ENCODE data around the gene FTL. TPM values are rescaled to one million over a fixed set of nuclear protein-coding genes. Genes with fewer than 3 reads are reported as not detected.

The FTL gene
- total RNA-seq, 1 donor from 2014 or later = 662 TPM

DNA sequence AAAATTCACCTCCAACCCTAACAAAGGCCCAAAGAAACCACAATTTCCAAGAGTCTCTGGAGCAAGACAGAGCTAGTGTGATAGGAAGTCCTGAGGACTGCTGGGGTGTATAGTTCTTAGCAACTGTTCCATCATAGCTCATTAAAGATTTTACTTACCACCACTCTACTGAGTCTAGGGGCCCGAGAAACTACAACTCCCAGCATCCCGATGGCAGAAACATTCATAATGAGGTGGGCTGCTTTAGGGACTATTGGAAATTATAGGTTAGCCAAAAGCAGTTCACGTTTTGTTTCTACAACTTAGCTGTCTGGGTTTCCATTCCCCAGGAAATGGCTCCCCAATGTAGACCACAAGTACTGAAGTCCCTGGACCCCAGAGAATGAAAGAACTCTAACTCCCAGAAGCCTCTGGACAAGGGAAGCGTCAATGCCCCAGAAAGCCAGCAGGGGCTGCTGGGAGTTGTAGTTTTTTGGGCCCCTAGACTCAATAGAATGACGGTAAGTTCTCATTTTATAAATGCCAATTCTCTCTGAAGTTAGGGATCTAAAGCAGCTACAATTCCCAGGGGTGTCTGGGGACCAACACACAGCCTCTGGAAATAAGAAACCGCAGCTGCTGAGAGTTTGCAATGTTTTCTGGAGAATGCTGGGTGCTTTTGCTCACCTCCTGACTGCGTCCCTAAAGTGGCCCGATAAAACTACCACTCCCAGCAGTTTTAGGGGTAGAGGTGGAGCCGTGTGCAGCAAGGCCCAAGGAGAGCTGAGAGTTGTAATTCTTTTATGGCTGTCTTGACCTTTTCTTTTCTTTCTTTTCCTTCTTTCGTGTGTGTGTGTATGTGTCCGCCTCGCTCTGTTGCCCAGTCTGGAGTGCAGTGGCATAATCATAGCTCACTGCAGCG lies 11.1 kb downstream of the FTL start:
- H3K27ac Mint-ChIP-seq = no peak overlapping the region
- no peaks in the 10 kb centered on the region for H3K27me3 Mint-ChIP-seq (ENCODE audit: insufficient read depth)
- H3K36me3 Mint-ChIP-seq (ENCODE audit: low read depth) = peaks cover 23% of the 10 kb centered on the region
- H3K9me3 Mint-ChIP-seq = no peaks in the 10 kb centered on the region
- intact Hi-C loops (cut with micrococcal nuclease) = no loop called here
- DNase-seq (ENCODE audit: low spot score) = no peak
- no peak overlapping the region for H3K4me3 Mint-ChIP-seq
- peaks cover 11% of the 10 kb centered on the region for H3K4me1 Mint-ChIP-seq (ENCODE audit: low read depth)

- peaks cover 28% of the 10 kb centered on the region for H3K36me3 Mint-ChIP-seq (ENCODE audit: low read depth)
- H3K27me3 Mint-ChIP-seq (ENCODE audit: insufficient read depth) = no peaks in the 10 kb centered on the region
- H3K4me3 Mint-ChIP-seq = no peak overlapping the region
- intact Hi-C loops (cut with micrococcal nuclease) = no loop called here
- H3K9me3 Mint-ChIP-seq = no peaks in the 10 kb centered on the region
- no peak overlapping the region for H3K27ac Mint-ChIP-seq
- DNase-seq (ENCODE audit: low spot score) = no peak
- H3K4me1 Mint-ChIP-seq (ENCODE audit: low read depth) = peaks cover 9% of the 10 kb centered on the region
Measured at GRCh38 chr19:48977061-48977460, 12.0 kb downstream of the FTL start.

- Mint-ChIP-seq H3K36me3 (ENCODE audit: low read depth) (peaks cover 26% of the 10 kb centered on the region), H3K27me3 (ENCODE audit: insufficient read depth) (no peaks in the 10 kb centered on the region), H3K9me3 (no peaks in the 10 kb centered on the region), H3K27ac (no peak overlapping the region), H3K4me3 (no peak overlapping the region), H3K4me1 (ENCODE audit: low read depth) (peaks cover 4% of the 10 kb centered on the region)
- intact Hi-C loops (cut with micrococcal nuclease) = no loop called here
- no peak for DNase-seq (ENCODE audit: low spot score)
Measured at GRCh38 chr19:48982280-48982679, 17.2 kb downstream of the FTL start.

- DNase-seq (ENCODE audit: low spot score) = no peak
- H3K27me3 Mint-ChIP-seq (ENCODE audit: insufficient read depth) = no peaks in the 10 kb centered on the region
- peaks cover 34% of the 10 kb centered on the region for H3K36me3 Mint-ChIP-seq (ENCODE audit: low read depth)
- H3K27ac Mint-ChIP-seq = no peak overlapping the region
- no peaks in the 10 kb centered on the region for H3K9me3 Mint-ChIP-seq
- H3K4me1 Mint-ChIP-seq (ENCODE audit: low read depth) = peaks cover 17% of the 10 kb centered on the region
- H3K4me3 Mint-ChIP-seq = no peak overlapping the region
- intact Hi-C loops (cut with micrococcal nuclease) = no loop called here
Measured at GRCh38 chr19:48985711-48986110, 20.6 kb downstream of the FTL start.

DNA sequence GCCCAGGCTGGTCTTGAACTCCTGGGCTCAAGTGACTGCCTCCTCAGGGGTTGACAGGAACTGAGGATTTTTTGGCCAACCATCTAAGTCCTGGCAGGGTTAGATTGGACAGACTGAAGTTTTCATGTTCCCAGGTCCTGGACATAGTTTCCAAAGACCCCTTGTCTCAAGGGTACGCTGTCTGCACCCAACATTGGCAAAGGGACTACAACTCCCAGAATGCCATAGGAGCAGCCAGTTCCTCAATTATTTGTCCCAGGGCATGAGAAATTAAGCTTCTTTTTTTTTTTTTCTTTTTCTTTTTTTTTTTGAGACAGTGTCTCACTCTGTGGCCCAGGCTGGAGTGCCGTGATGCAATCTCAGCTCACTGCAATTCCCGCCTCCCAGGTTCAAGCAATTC lies 21.1 kb downstream of the FTL start:
- no peak for DNase-seq (ENCODE audit: low spot score)
- intact Hi-C loops (cut with micrococcal nuclease) = no loop called here
- Mint-ChIP-seq H3K9me3 (no peaks in the 10 kb centered on the region), H3K27ac (no peak overlapping the region), H3K27me3 (ENCODE audit: insufficient read depth) (no peaks in the 10 kb centered on the region), H3K4me1 (ENCODE audit: low read depth) (peaks cover 17% of the 10 kb centered on the region), H3K4me3 (no peak overlapping the region), H3K36me3 (ENCODE audit: low read depth) (peaks cover 36% of the 10 kb centered on the region)

DNA sequence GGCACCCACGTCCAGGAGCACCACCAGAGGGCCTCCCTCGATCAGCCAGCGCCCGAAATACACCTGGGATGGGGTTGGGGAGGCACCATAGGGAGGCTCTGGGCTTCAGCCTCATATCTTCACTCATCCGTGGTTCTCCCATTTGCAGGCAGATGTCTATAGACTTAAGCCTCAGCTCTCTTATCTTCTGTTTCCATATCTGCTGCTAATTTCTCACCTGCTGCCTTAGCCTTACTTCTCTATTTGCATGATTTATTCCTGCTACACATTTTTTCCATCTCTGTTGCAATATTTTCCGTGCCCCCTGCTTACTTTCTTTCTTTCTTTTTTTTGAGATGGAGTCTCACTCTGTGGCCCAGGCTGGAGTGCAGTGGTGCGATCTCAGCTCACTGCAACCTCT lies 22.2 kb downstream of the FTL start:
- intact Hi-C loops (cut with micrococcal nuclease) = no loop called here
- Mint-ChIP-seq H3K9me3 (no peaks in the 10 kb centered on the region), H3K27ac (peak overlapping the region; percentile 75), H3K27me3 (ENCODE audit: insufficient read depth) (no peaks in the 10 kb centered on the region), H3K36me3 (ENCODE audit: low read depth) (peaks cover 26% of the 10 kb centered on the region), H3K4me3 (no peak overlapping the region), H3K4me1 (ENCODE audit: low read depth) (peaks cover 21% of the 10 kb centered on the region)
- DNase-seq (ENCODE audit: low spot score) = no peak

DNA sequence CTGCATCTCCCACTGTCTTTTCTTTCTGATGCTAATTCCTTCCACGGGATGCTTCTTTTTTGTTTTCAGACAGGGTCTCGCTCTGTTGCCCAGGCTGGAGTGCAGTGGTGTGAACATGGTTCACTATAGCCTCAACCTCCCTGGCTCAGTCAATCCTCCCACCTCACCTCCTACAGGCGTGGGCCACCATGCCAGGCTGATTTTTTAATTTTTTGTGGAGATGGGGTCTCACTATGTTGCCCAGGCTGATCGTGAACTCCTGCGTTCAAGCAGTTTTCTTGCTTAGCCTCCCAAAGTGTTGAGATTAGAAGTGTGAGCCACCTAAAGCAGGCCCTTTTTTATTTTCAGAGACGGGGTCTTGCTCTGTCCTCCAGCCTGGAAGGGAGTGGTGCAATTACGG lies 23.2 kb downstream of the FTL start:
- Mint-ChIP-seq H3K36me3 (ENCODE audit: low read depth) (peaks cover 24% of the 10 kb centered on the region), H3K27ac (no peak overlapping the region), H3K9me3 (no peaks in the 10 kb centered on the region), H3K27me3 (ENCODE audit: insufficient read depth) (no peaks in the 10 kb centered on the region), H3K4me3 (no peak overlapping the region), H3K4me1 (ENCODE audit: low read depth) (peaks cover 24% of the 10 kb centered on the region)
- intact Hi-C loops (cut with micrococcal nuclease) = no loop called here
- no peak for DNase-seq (ENCODE audit: low spot score)

GRCh38 chr19:48988860-48989259 lies 23.8 kb downstream of the FTL start:
- peaks cover 27% of the 10 kb centered on the region for H3K4me1 Mint-ChIP-seq (ENCODE audit: low read depth)
- H3K27ac Mint-ChIP-seq = peak overlapping the region; percentile 53
- no peak overlapping the region for H3K4me3 Mint-ChIP-seq
- H3K27me3 Mint-ChIP-seq (ENCODE audit: insufficient read depth) = no peaks in the 10 kb centered on the region
- no peaks in the 10 kb centered on the region for H3K9me3 Mint-ChIP-seq
- peaks cover 25% of the 10 kb centered on the region for H3K36me3 Mint-ChIP-seq (ENCODE audit: low read depth)
- intact Hi-C loops (cut with micrococcal nuclease) = no loop called here
- no peak for DNase-seq (ENCODE audit: low spot score)

- Mint-ChIP-seq H3K4me1 (ENCODE audit: low read depth) (peaks cover 37% of the 10 kb centered on the region), H3K27me3 (ENCODE audit: insufficient read depth) (no peaks in the 10 kb centered on the region), H3K4me3 (no peak overlapping the region), H3K9me3 (no peaks in the 10 kb centered on the region), H3K36me3 (ENCODE audit: low read depth) (peaks cover 26% of the 10 kb centered on the region), H3K27ac (no peak overlapping the region)
- no peak for DNase-seq (ENCODE audit: low spot score)
- intact Hi-C loops (cut with micrococcal nuclease) = loop anchor here (5.0 kb wide), 3 partner anchors 43 to 662 kb away; partner anchors contain the start of genes CGB2 and EMP3
Measured at GRCh38 chr19:48989701-48990291, 24.7 kb downstream of the FTL start.

DNA sequence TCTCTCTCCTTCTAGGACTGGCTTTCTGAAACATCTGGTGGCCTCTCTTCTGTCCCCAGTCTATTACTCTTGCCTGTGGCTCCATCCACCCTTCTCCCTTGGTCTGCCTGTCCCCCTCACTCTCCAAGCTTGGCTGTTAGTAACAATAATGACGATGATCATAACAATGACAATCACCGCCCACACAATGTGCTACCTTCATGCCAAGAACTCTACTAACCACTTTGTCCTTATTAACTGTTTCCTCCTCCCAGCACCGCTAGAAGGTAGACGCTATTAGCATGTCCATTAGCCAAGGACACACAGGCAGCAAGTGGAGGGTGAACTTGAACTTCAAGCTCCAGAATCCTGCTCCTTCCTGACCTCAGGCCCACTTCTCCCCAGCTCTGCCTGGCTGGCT lies 25.3 kb downstream of the FTL start:
- intact Hi-C loops (cut with micrococcal nuclease) = loop anchor here (5.0 kb wide), 3 partner anchors 42 to 663 kb away; partner anchors contain the start of genes CGB2 and EMP3
- Mint-ChIP-seq H3K36me3 (ENCODE audit: low read depth) (peaks cover 26% of the 10 kb centered on the region), H3K4me3 (peak overlapping the region; percentile 12), H3K4me1 (ENCODE audit: low read depth) (peaks cover 43% of the 10 kb centered on the region), H3K27ac (peak overlapping the region; percentile 2), H3K9me3 (no peaks in the 10 kb centered on the region), H3K27me3 (ENCODE audit: insufficient read depth) (no peaks in the 10 kb centered on the region)
- no peak for DNase-seq (ENCODE audit: low spot score)

DNA sequence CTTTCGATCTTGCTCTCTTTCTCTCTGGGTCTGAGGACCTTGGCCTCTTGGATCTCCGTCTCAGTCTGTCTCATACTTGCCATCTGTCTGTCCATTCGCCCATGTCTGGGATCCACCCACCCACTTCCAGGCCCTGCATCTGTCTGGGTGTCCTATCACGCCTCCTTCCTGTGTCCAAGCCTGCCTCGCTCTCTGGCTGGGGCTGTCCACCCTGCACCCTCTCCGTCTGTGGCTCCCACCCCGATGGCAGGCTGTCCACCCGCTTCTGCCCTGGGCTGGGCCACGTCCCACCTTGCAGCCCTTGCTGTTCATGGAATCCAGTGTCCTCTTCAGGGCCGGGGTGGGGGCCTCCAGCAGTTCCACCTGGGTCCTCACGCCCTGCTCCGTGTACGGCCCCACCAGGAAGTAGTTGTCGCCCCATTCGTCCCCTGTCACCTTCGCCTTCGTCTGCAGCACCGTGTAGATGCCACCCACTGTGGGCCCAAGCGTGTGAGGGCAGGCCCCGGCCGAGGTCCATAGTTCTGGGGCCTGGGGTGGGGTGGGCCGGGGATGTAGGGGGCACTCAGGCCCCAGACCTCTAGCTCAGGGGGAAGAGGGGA lies 26.0 kb downstream of the FTL start:
- Mint-ChIP-seq H3K27ac (peak overlapping the region; percentile 22), H3K4me3 (peak overlapping the region; percentile 12), H3K4me1 (ENCODE audit: low read depth) (peaks cover 43% of the 10 kb centered on the region), H3K36me3 (ENCODE audit: low read depth) (peaks cover 25% of the 10 kb centered on the region), H3K27me3 (ENCODE audit: insufficient read depth) (no peaks in the 10 kb centered on the region), H3K9me3 (no peaks in the 10 kb centered on the region)
- DNase-seq (ENCODE audit: low spot score) = no peak
- intact Hi-C loops (cut with micrococcal nuclease) = loop anchor here (5.0 kb wide), 3 partner anchors 41 to 664 kb away; partner anchors contain the start of genes CGB2 and EMP3

DNA sequence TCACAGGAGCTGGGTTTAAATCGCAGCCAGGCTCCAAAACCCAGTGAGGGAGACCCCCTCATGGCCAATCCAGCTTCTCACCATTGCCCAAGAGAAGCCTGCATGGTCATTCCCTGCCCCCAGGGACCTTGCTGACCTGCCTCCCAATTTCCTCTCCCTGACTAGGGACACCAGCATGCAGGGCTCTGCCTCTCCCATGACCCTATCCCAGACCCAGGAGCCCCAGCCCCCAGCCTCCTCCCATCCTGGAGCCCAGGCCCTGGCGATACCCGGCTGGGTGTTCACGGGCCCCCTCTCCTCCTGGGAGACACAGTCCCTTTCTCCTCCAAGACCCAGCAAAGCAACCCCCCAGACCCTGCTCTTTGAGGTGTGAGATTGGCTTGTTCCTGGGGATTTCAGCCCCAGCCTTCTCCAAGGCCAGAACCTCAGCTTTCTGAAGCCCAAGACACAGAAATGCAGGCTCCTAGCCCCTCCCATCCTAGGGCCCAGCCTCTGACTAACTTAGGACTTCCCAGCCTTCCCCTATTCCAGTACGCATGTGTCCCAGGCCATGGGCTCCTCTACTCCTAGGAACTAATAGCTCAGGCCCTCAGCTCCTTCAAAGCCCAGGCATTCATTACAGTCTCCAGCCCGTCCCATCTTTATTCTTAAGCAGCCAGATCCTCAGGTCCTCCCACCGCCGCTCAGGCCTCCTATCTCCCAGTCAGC lies 26.9 kb downstream of the FTL start:
- Mint-ChIP-seq H3K4me1 (ENCODE audit: low read depth) (peaks cover 43% of the 10 kb centered on the region), H3K36me3 (ENCODE audit: low read depth) (peaks cover 26% of the 10 kb centered on the region), H3K27me3 (ENCODE audit: insufficient read depth) (no peaks in the 10 kb centered on the region), H3K9me3 (no peaks in the 10 kb centered on the region), H3K27ac (peak overlapping the region; percentile 96), H3K4me3 (peak overlapping the region; percentile 94)
- intact Hi-C loops (cut with micrococcal nuclease) = loop anchor here (2.0 to 5.0 kb wide), 7 partner anchors 40 to 665 kb away; partner anchors contain the start of genes C19orf73, CGB2, DBP and EMP3
- no peak for DNase-seq (ENCODE audit: low spot score)
